H9 (cell line): ENCODE measurements around the gene TNS2. TPM values are rescaled to one million over a fixed set of nuclear protein-coding genes. Genes with fewer than 3 reads are reported as not detected.

Source experiments
- DNase-seq: peaks from one replicate; pipeline ENCODE4 v3.0.0-alpha.2; 2017
- H2AFZ ChIP-seq: one replicate; pipeline ENCODE4 v1.6.1; 2013; ENCODE audit warnings: mild to moderate bottlenecking, low read length, control low read depth, moderate library complexity
- H2AK5ac ChIP-seq: 2 replicates; pipeline ENCODE4 v1.6.1; 2013; ENCODE audit warnings: low read length, control low read depth, mixed read lengths; ENCODE audit not compliant: insufficient read length
- H2BK120ac ChIP-seq: one replicate; pipeline ENCODE4 v1.6.1; 2013; ENCODE audit warnings: low read depth, mild to moderate bottlenecking, low read length, control low read depth, inconsistent platforms; ENCODE audit not compliant: poor library complexity, severe bottlenecking
- H2BK12ac ChIP-seq: 2 replicates; pipeline ENCODE4 v1.6.1; 2013; ENCODE audit warnings: low read length, control low read depth, mixed read lengths, low read depth; ENCODE audit not compliant: insufficient read length
- H2BK15ac ChIP-seq: 2 replicates; pipeline ENCODE4 v1.6.1; 2013; ENCODE audit warnings: low read depth, low read length, control low read depth
- H2BK20ac ChIP-seq: one replicate; pipeline ENCODE4 v1.6.1; 2013; ENCODE audit warnings: low read depth, mild to moderate bottlenecking, low read length, control low read depth, inconsistent platforms; ENCODE audit not compliant: poor library complexity, severe bottlenecking
- H2BK5ac ChIP-seq: 2 replicates; pipeline ENCODE4 v1.6.1; 2013; ENCODE audit warnings: low read length, control low read depth, mixed read lengths; ENCODE audit not compliant: insufficient read length
- H3K14ac ChIP-seq: 2 replicates; pipeline ENCODE4 v1.6.1; 2013; ENCODE audit warnings: low read length, control low read depth; ENCODE audit not compliant: insufficient read depth
- H3K18ac ChIP-seq: 2 replicates; pipeline ENCODE4 v1.6.1; 2013; ENCODE audit warnings: low read depth, mild to moderate bottlenecking, mixed read lengths, low read length, control low read depth; ENCODE audit not compliant: insufficient read length
- H3K23ac ChIP-seq: 2 replicates; pipeline ENCODE4 v1.6.1; 2013; ENCODE audit warnings: low read length, control low read depth, mixed read lengths, low read depth; ENCODE audit not compliant: insufficient read length
- H3K23me2 ChIP-seq: 2 replicates; pipeline ENCODE4 v1.6.1; 2013; ENCODE audit warnings: low read depth, mild to moderate bottlenecking, mixed read lengths, low read length, control low read depth; ENCODE audit not compliant: insufficient read length, poor library complexity, severe bottlenecking
- H3K27ac ChIP-seq: 2 replicates; pipeline ENCODE4 v1.5.1; 2013; ENCODE audit warnings: low read length, control low read depth, mixed read lengths, low read depth; ENCODE audit not compliant: insufficient read length
- H3K27me3 ChIP-seq: 2 replicates; pipeline ENCODE4 v1.6.1; 2013; ENCODE audit warnings: low read length, control low read depth, inconsistent platforms; ENCODE audit not compliant: insufficient read depth
- H3K4ac ChIP-seq: 2 replicates; pipeline ENCODE4 v1.6.1; 2013; ENCODE audit warnings: low read depth, mild to moderate bottlenecking, control low read depth, inconsistent platforms, low read length, moderate library complexity
- H3K4me1 ChIP-seq: 2 replicates; pipeline ENCODE4 v1.6.1; 2013; ENCODE audit warnings: low read length, control low read depth, inconsistent platforms; ENCODE audit not compliant: insufficient read depth
- H3K4me2 ChIP-seq: 2 replicates; pipeline ENCODE4 v1.6.1; 2013; ENCODE audit warnings: low read length, control low read depth, mixed read lengths; ENCODE audit not compliant: insufficient read length, insufficient read depth
- H3K56ac ChIP-seq: 2 replicates; pipeline ENCODE4 v1.6.1; 2013; ENCODE audit warnings: low read depth, mild to moderate bottlenecking, mixed read lengths, low read length, control low read depth; ENCODE audit not compliant: insufficient read length
- H3K79me1 ChIP-seq: 2 replicates; pipeline ENCODE4 v1.6.1; 2013; ENCODE audit warnings: low read depth, mild to moderate bottlenecking, moderate library complexity, low read length, control low read depth, inconsistent platforms; ENCODE audit not compliant: insufficient read depth, poor library complexity, severe bottlenecking
- H3K79me2 ChIP-seq: 2 replicates; pipeline ENCODE4 v1.6.1; 2013; ENCODE audit warnings: low read length, control low read depth, inconsistent platforms; ENCODE audit not compliant: insufficient read depth
- H3K9ac ChIP-seq: 2 replicates; pipeline ENCODE4 v1.6.1; 2013; ENCODE audit warnings: low read length, control low read depth, mixed read lengths; ENCODE audit not compliant: insufficient read length; ENCODE audit errors: extremely low read depth
- H3K9me3 ChIP-seq: one replicate; pipeline ENCODE4 v1.6.1; 2013; ENCODE audit warnings: low read depth, low read length, inconsistent platforms; ENCODE audit not compliant: control insufficient read depth
- H3T11ph ChIP-seq: one replicate; pipeline ENCODE4 v1.6.1; 2013; ENCODE audit warnings: mild to moderate bottlenecking, low read length, control low read depth, inconsistent platforms
- H4K20me1 ChIP-seq: one replicate; pipeline ENCODE4 v1.6.1; 2013; ENCODE audit not compliant: control insufficient read depth, insufficient read length, insufficient read depth
- H4K5ac ChIP-seq: 2 replicates; pipeline ENCODE4 v1.6.1; 2013; ENCODE audit warnings: low read depth, mild to moderate bottlenecking, mixed read lengths, low read length, control low read depth; ENCODE audit not compliant: insufficient read length
- H4K8ac ChIP-seq: replicated peaks from 2 replicates; pipeline ENCODE4 v1.6.1; 2013; ENCODE audit warnings: low read length, control low read depth, mixed read lengths, low read depth; ENCODE audit not compliant: insufficient read length
- H4K91ac ChIP-seq: 2 replicates; pipeline ENCODE4 v1.6.1; 2013; ENCODE audit warnings: low read depth, mild to moderate bottlenecking, moderate library complexity, mixed read lengths, low read length, control low read depth; ENCODE audit not compliant: insufficient read length
- H3K27ac Mint-ChIP-seq, 3 experiments: 2 replicates in 2 of 3; 3 replicates in 1 of 3; pipeline ENCODE4 v1.8.0; 2020 to 2021; ENCODE audit warnings: mixed read lengths in 3 of 3, mild to moderate bottlenecking in 1 of 3, moderate library complexity in 1 of 3
- H3K27me3 Mint-ChIP-seq: 2 replicates; pipeline ENCODE4 v1.8.0; 2021; ENCODE audit warnings: low read depth, mild to moderate bottlenecking, moderate library complexity, mixed read lengths
- H3K36me3 Mint-ChIP-seq, 3 experiments: 2 replicates in 2 of 3; 3 replicates in 1 of 3; pipeline ENCODE4 v1.8.0; 2020 to 2021; ENCODE audit warnings: low read depth in 3 of 3, mixed read lengths in 3 of 3; ENCODE audit not compliant: insufficient read depth in 1 of 3
- H3K4me1 Mint-ChIP-seq, 2 experiments: 2 replicates each; pipeline ENCODE4 v1.8.0; 2020; ENCODE audit warnings: mixed read lengths in 2 of 2
- H3K4me3 Mint-ChIP-seq, 2 experiments: 2 replicates in 1 of 2; 3 replicates in 1 of 2; pipeline ENCODE4 v1.8.0; 2020 to 2021; ENCODE audit warnings: mild to moderate bottlenecking in 2 of 2, mixed read lengths in 2 of 2, moderate library complexity in 1 of 2
- H3K9me3 Mint-ChIP-seq, 2 experiments: 2 replicates in 1 of 2; 3 replicates in 1 of 2; pipeline ENCODE4 v1.8.0; 2020; ENCODE audit warnings: mild to moderate bottlenecking in 2 of 2, mixed read lengths in 2 of 2, moderate library complexity in 1 of 2
- CTCF ChIP-seq: fragments of 200-600 bp; sonication (generic); conservative IDR thresholded peaks from 3 replicates; pipeline ENCODE4 v1.8.0; 2021; ENCODE audit warnings: antibody characterized with exemption, mild to moderate bottlenecking
- WGBS: extraction: QIAGEN DNeasy Blood & Tissue Kit; methylation state at CpG from one replicate; pipeline ENCODE4 v1.1.7; 2013; ENCODE audit warnings: missing lambda C conversion rate, low lambda C conversion rate, mixed read lengths; ENCODE audit not compliant: insufficient read length; ENCODE audit errors: extremely low coverage; 5-methylcytosine and 5-hydroxymethylcytosine counted together
- total RNA-seq: library from RNA; stranded (reverse); gene quantifications from 2 replicates; pipeline ENCODE4 v1.2.1, GENCODE V29; 2021

The TNS2 gene
- total RNA-seq, 1 experiment from 2014 or later = 4.5 TPM

GRCh38 chr12:53074283-53074998 is 24.6 kb downstream of the TNS2 start:
- Histone ChIP-seq H4K20me1 (no peaks in the 10 kb centered on the region), H3K27me3 (no peaks in the 10 kb centered on the region), H3K56ac (no peak overlapping the region), H2BK120ac (no peak overlapping the region), H3K9me3 (no peaks in the 10 kb centered on the region), H3K4me1 (peaks cover 3% of the 10 kb centered on the region; the same call in 1 of the 2 replicates), H3K9ac (no peak overlapping the region), H3K27ac (no peak overlapping the region), H3K14ac (no peak overlapping the region), H4K5ac (no peak overlapping the region), H4K8ac (no peak overlapping the region), H2AK5ac (no peak overlapping the region), H2BK20ac (no peak overlapping the region), H3K4ac (no peak overlapping the region), H3K4me2 (no peak overlapping the region), H3K23ac (no peak overlapping the region), H2BK15ac (no peak overlapping the region), H3T11ph (no peak overlapping the region), H3K18ac (no peak overlapping the region), H3K79me2 (no peaks in the 10 kb centered on the region), H2BK5ac (no peak overlapping the region), H4K91ac (no peak overlapping the region), H3K79me1 (no peaks in the 10 kb centered on the region), H2AFZ (no peak overlapping the region), H3K23me2 (no peaks in the 10 kb centered on the region), H2BK12ac (no peak overlapping the region)
- Mint-ChIP-seq H3K4me1 (peaks cover 31 to 37% of the 10 kb centered on the region in 2 experiments), H3K27ac (no peak overlapping the region), H3K27me3 (no peaks in the 10 kb centered on the region), H3K4me3 (no peak overlapping the region; a peak in 1 of 5 replicates), H3K9me3 (no peaks in the 10 kb centered on the region), H3K36me3 (peaks cover 12 to 40% (median 29%) of the 10 kb centered on the region in 3 experiments)
- whole genome bisulfite sequencing = no CpG with 5 or more reads among the region's 11 CpGs
- TF ChIP-seq CTCF = no peak
- DNase-seq = no peak
